H1 (cell line): ENCODE measurements around the gene LYAR.

Experiments
- ATF3 ChIP-seq: IDR thresholded peaks from 2 replicates; pipeline ENCODE4 v1.6.1; 2011; ENCODE audit warnings: low read depth, mild to moderate bottlenecking, low read length; ENCODE audit not compliant: insufficient read depth
- EP300 ChIP-seq, 2 experiments: IDR thresholded peaks; 1 replicate in 1 of 2; 2 replicates in 1 of 2; pipeline ENCODE4 v1.6.1; 2011 to 2012; ENCODE audit warnings: low read depth in 2 of 2, low read length in 2 of 2, mild to moderate bottlenecking in 2 of 2, borderline replicate concordance in 1 of 2, inconsistent platforms in 1 of 2, moderate library complexity in 1 of 2
- EZH2 ChIP-seq: fragments of 200-600 bp; sonication (generic); IDR thresholded peaks from 2 replicates; pipeline ENCODE4 v1.7.1; 2012; ENCODE audit warnings: low read depth, mild to moderate bottlenecking, moderate library complexity, low read length, inconsistent platforms; ENCODE audit not compliant: severe bottlenecking
- HDAC2 ChIP-seq, 2 experiments: fragments of 300-600 bp in 1 of 2; sonication (generic) in 1 of 2; IDR thresholded peaks; 2 replicates each; pipeline ENCODE4 v1.6.1; 2011 to 2012; ENCODE audit warnings: low read depth in 2 of 2, low read length in 2 of 2, mild to moderate bottlenecking in 2 of 2, moderate library complexity in 2 of 2, borderline replicate concordance in 1 of 2, inconsistent platforms in 1 of 2
- HDAC6 ChIP-seq: IDR thresholded peaks from one replicate; pipeline ENCODE4 v1.7.1; 2012; ENCODE audit warnings: low read depth, mild to moderate bottlenecking, inconsistent platforms, low read length, moderate library complexity
- KDM1A ChIP-seq: fragments of 200-600, 300-600 bp; sonication (generic); IDR thresholded peaks from 2 replicates; pipeline ENCODE4 v1.7.1; 2016; ENCODE audit warnings: mild to moderate bottlenecking, low read length, borderline replicate concordance
- MAX ChIP-seq: IDR thresholded peaks from 2 replicates; pipeline ENCODE4 v1.6.1; 2012; ENCODE audit warnings: inconsistent platforms
- POLR2A ChIP-seq, 2 experiments: IDR thresholded peaks; 1 replicate in 1 of 2; 2 replicates in 1 of 2; pipeline ENCODE4 v1.6.1; 2011; ENCODE audit warnings: low read depth in 2 of 2, low read length in 2 of 2, mild to moderate bottlenecking in 2 of 2; ENCODE audit errors: control extremely low read depth in 1 of 2
- POLR2AphosphoS5 ChIP-seq: IDR thresholded peaks from 2 replicates; pipeline ENCODE4 v1.6.1; 2011; ENCODE audit warnings: low read depth, low read length
- SIX5 ChIP-seq: IDR thresholded peaks from 2 replicates; pipeline ENCODE4 v1.6.1; 2011; ENCODE audit warnings: mild to moderate bottlenecking, low read depth, low read length
- TAF1 ChIP-seq: IDR thresholded peaks from 2 replicates; pipeline ENCODE4 v1.6.1; 2011; ENCODE audit warnings: mild to moderate bottlenecking, low read depth, low read length
- ZNF274 ChIP-seq: IDR thresholded peaks from 2 replicates; pipeline ENCODE4 v1.7.0; 2012; ENCODE audit warnings: low read length, borderline replicate concordance; ENCODE audit errors: extremely low read depth
- TF ChIP-seq, protein P1 (sequence below), 3 experiments: IDR thresholded peaks; 1 replicate in 2 of 3; 2 replicates in 1 of 3; pipeline versions ENCODE4 v1.5.1 to v1.6.1; 2011; ENCODE audit warnings: low read length in 3 of 3, mild to moderate bottlenecking in 3 of 3, inconsistent platforms in 2 of 3, low read depth in 1 of 3, moderate library complexity in 1 of 3; ENCODE audit not compliant: insufficient read depth in 1 of 3; ENCODE audit errors: control extremely low read depth in 1 of 3

DNA sequence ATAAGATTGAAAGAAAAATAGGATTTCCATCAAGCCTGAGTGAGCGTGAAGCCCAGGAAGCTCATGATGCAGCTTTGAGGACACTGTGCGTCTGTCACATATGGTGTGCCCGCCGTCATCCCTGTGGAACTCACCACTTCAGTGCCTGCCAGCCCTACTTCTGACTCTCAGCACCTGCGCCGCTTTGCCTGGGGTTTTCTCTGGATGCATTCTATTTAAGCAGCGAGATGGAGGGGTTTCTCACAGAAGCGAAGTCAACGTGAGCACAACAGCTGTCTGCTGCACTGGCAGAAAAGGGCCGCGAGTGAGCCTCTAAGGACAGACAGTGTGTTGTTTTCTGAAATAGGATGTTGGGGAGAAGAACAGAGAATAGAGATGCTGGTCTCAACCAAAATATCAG, 35.8 kb downstream of the LYAR start:
- TF ChIP-seq, protein P1, sequence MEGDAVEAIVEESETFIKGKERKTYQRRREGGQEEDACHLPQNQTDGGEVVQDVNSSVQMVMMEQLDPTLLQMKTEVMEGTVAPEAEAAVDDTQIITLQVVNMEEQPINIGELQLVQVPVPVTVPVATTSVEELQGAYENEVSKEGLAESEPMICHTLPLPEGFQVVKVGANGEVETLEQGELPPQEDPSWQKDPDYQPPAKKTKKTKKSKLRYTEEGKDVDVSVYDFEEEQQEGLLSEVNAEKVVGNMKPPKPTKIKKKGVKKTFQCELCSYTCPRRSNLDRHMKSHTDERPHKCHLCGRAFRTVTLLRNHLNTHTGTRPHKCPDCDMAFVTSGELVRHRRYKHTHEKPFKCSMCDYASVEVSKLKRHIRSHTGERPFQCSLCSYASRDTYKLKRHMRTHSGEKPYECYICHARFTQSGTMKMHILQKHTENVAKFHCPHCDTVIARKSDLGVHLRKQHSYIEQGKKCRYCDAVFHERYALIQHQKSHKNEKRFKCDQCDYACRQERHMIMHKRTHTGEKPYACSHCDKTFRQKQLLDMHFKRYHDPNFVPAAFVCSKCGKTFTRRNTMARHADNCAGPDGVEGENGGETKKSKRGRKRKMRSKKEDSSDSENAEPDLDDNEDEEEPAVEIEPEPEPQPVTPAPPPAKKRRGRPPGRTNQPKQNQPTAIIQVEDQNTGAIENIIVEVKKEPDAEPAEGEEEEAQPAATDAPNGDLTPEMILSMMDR (IDR thresholded peaks at IDR 0.05; ENCODE audit: control extremely low read depth in 1 of 3, insufficient read depth in 1 of 3, low read depth in 1 of 3, low read length in 3 of 3) = no peak
- no peak for TF ChIP-seq POLR2A (IDR thresholded peaks at IDR 0.05; ENCODE audit: control extremely low read depth in 1 of 2, low read depth in 2 of 2, low read length in 2 of 2)
- TF ChIP-seq KDM1A = no peak
- no peak for TF ChIP-seq HDAC6
- no peak for TF ChIP-seq EP300 (IDR thresholded peaks at IDR 0.05; ENCODE audit: borderline replicate concordance in 1 of 2, low read depth in 2 of 2, low read length in 2 of 2)
- no peak for TF ChIP-seq EZH2
- no peak for TF ChIP-seq HDAC2 (IDR thresholded peaks at IDR 0.05; ENCODE audit: borderline replicate concordance in 1 of 2, low read depth in 2 of 2, low read length in 2 of 2)
- TF ChIP-seq MAX = no peak
- TF ChIP-seq ZNF274 = no peak
- TF ChIP-seq SIX5 = no peak
- no peak for TF ChIP-seq POLR2AphosphoS5
- no peak for TF ChIP-seq ATF3
- TF ChIP-seq TAF1 = no peak
